Peyer's patch (tissue), 4 donors: ENCODE data around the gene PEDS1.

ENCODE experiments used
- POLR2A ChIP-seq, 2 donors: fragments of 450-650 bp; IDR thresholded peaks; one replicate each; pipeline ENCODE4 v1.5.1; 2017; ENCODE audit warnings: antibody characterized with exemption in 2 of 2, mild to moderate bottlenecking in 2 of 2, moderate library complexity in 2 of 2
- TF ChIP-seq, protein P1 (sequence below), 6 experiments: fragments of 450-650 bp in 4 of 6; fragments of 200-600 bp in 2 of 6; sonication (generic) in 1 of 6; IDR thresholded peaks; one replicate each; pipeline ENCODE4 v1.5.1; 2017 to 2019; ENCODE audit warnings: antibody characterized with exemption in 6 of 6, mild to moderate bottlenecking in 3 of 6, moderate library complexity in 1 of 6

DNA sequence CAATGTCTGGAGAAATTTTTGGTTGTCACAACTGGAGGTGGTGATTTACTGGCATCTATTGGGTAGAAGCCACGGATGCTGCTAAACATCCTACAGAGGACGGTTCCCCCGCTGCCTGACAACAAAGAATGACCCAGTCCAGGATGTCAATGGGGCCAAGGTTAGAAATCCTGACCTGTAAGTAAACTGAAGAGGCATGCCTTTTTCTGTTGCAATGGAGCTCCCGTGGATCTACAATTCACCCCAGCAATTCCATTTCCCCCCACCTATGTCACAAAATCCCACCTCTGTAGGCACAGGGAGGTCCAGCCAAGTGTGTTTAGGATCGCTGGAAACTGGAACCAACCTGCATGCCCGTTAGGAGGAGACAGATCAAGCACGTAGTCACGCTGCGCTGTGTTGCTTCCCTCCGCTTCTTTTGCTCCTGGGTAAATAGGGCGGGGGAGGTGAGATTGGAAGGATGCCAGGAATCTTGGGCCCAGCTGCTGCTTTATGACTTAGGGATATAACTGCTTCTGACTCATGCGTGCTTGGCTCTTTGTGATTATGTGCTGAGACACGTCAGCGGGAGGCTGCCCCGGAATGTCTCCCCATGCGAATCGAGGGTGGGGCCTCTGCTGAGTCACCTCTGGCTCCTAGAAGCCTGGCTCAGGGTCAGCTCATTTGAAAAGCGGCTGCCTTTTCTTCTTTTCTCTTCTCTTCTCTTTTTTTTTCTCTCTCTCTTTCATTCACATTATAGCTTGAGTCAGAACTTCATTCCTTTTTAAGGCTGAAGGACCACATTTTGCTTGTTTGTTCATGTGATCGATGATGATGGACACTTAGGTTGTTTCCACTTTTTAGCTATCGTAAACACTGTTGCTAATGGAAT is 12.4 kb upstream of the PEDS1 start:
- TF ChIP-seq POLR2A (IDR thresholded peaks at IDR 0.05) = no peak
- TF ChIP-seq, protein P1, sequence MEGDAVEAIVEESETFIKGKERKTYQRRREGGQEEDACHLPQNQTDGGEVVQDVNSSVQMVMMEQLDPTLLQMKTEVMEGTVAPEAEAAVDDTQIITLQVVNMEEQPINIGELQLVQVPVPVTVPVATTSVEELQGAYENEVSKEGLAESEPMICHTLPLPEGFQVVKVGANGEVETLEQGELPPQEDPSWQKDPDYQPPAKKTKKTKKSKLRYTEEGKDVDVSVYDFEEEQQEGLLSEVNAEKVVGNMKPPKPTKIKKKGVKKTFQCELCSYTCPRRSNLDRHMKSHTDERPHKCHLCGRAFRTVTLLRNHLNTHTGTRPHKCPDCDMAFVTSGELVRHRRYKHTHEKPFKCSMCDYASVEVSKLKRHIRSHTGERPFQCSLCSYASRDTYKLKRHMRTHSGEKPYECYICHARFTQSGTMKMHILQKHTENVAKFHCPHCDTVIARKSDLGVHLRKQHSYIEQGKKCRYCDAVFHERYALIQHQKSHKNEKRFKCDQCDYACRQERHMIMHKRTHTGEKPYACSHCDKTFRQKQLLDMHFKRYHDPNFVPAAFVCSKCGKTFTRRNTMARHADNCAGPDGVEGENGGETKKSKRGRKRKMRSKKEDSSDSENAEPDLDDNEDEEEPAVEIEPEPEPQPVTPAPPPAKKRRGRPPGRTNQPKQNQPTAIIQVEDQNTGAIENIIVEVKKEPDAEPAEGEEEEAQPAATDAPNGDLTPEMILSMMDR (IDR thresholded peaks at IDR 0.05) = no peak
